Ovary (tissue), 3 donors: ENCODE results near the gene MFNG.

Source experiments
- CTCF ChIP-seq, 3 donors: fragments of 450-650 bp in 2 of 3; fragments of 200-600 bp in 1 of 3; IDR thresholded peaks; one replicate each; pipeline versions ENCODE4 v1.5.1 to v1.8.0; 2016 to 2022; ENCODE audit warnings: antibody characterized with exemption in 3 of 3, mild to moderate bottlenecking in 1 of 3
- EP300 ChIP-seq: sonication (generic); formaldehyde crosslinking; IDR thresholded peaks from one replicate; pipeline ENCODE4 v1.6.1; 2017; ENCODE audit warnings: antibody characterized with exemption
- POLR2A ChIP-seq: fragments of 450-650 bp; IDR thresholded peaks from one replicate; pipeline ENCODE4 v1.6.1; 2017; ENCODE audit warnings: antibody characterized with exemption, mild to moderate bottlenecking, moderate library complexity
- donor health status: DM: no; HTN: no; CAD: no.

GRCh38 chr22:37442537-37442936 lies 43.6 kb downstream of the MFNG start:
- TF ChIP-seq CTCF (IDR thresholded peaks at IDR 0.05) (no peak), EP300 (no peak), POLR2A (no peak)
